GM15510 (cell line): Measurements from ENCODE around the gene EVL.

ENCODE experiments used
- POLR2A ChIP-seq: IDR thresholded peaks from 3 replicates; pipeline ENCODE4 v1.6.1; 2011; ENCODE audit warnings: borderline replicate concordance; ENCODE audit not compliant: insufficient read length; ENCODE audit errors: extremely low read depth

The EVL gene, protein sequence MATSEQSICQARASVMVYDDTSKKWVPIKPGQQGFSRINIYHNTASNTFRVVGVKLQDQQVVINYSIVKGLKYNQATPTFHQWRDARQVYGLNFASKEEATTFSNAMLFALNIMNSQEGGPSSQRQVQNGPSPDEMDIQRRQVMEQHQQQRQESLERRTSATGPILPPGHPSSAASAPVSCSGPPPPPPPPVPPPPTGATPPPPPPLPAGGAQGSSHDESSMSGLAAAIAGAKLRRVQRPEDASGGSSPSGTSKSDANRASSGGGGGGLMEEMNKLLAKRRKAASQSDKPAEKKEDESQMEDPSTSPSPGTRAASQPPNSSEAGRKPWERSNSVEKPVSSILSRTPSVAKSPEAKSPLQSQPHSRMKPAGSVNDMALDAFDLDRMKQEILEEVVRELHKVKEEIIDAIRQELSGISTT

GRCh38 chr14:100065111-100065871, at the start of gene EVL:
EVL (plus strand) TSS chr14:100065422; CDS start chr14:100065501, 79 bp downstream.
- TF ChIP-seq POLR2A = peak; percentile 53

- TF ChIP-seq POLR2A = no peak
Observed at GRCh38 chr14:100017553-100017952, 47.7 kb upstream of the EVL start.

DNA sequence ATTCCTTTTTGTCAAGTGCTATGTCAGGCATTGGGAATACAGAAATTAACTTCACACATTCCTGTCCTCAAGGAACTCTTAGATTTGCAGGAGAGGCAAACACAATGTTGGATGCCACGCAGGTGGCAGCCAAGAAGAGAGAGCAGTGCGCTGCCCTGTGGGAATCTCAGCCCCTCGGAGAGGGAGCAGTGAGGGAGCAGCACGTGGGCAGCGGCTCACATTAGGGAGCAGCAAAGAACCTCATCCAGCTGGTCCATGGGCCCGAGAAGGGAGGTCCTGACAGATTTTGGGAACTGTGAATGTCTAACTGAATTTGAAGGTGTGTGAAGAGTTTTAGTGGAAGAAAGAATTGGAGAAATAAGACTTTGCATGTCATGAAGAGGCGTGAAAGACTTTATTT, 47.2 kb upstream of the EVL start:
- no peak for TF ChIP-seq POLR2A

- TF ChIP-seq POLR2A = no peak
Observed at GRCh38 chr14:100018482-100018881, 46.7 kb upstream of the EVL start.

DNA sequence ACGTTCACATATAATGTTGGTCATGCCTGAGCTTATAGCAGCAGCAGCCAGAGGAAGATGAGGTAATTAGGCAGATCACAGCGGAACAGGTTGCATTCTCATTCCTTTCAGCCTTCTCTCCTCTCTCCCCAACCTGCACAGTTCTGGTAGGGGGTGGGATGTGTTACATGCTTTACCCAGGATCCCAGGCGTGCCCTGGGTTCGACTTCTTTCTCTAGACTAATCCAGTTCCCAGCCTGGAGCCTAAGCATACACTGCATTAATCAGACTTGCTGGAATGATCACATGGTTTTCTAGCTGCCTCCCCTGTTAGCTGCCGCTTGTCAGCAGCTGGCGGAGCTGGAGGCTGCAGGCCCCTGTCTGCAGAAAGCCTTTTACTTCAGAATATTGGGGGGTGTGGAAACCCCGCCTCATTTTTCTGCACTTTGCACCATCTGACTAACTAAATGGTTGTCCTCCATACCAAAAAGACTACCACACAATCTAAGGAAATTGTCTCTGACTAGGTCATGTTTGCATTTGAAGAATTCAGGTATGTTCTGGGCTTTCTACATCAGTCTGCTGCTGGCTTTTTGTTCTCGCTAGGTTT, 46.0 kb upstream of the EVL start:
- no peak for TF ChIP-seq POLR2A

- TF ChIP-seq POLR2A = no peak
Observed at GRCh38 chr14:100020629-100021028, 44.6 kb upstream of the EVL start.

- no peak for TF ChIP-seq POLR2A
Observed at GRCh38 chr14:100022772-100023451, 42.3 kb upstream of the EVL start.

GRCh38 chr14:100025111-100025510, 40.1 kb upstream of the EVL start:
- TF ChIP-seq POLR2A = no peak

DNA sequence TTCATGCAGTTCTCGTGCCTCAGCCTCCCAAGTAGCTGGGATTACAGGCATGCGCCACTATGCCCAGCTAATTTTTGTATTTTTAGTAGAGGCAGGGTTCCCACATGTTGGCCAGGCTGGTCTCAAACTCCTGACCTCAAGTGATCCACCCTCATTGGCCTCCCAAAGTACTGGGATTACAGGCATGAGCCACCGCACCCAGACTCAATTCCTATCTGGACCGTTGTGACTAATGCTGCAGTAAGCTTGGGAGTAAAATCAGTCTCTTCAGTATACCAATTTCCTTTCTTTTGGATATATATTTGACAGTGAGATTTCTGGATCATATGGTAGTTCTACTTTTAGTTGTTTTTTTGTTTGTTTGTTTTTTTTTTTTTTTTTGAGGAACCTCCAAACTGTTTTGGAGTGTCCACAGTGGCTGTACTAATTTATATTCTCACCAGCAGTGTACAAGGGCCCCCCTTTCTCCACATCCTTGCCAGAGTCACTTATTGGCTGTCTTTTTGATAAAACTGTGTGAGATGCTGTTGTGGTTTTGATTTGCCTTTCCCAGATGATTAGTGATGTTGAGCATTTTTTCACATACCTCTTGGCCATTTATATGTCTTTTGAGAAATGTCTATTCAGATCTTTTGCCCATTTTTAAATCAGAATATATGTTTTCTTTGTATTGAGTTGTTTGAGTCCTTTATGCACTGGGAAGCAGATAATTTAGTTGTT, 37.3 kb upstream of the EVL start:
- TF ChIP-seq POLR2A = no peak

GRCh38 chr14:100028990-100029677, 36.1 kb upstream of the EVL start:
- TF ChIP-seq POLR2A = no peak

- no peak for TF ChIP-seq POLR2A
Observed at GRCh38 chr14:100030452-100031153, 34.6 kb upstream of the EVL start.

- no peak for TF ChIP-seq POLR2A
Observed at GRCh38 chr14:100031506-100032281, 33.5 kb upstream of the EVL start.

- no peak for TF ChIP-seq POLR2A
Observed at GRCh38 chr14:100032738-100033137, 32.5 kb upstream of the EVL start.
